ENCODE measurements around the gene PIK3CB. TPM values are rescaled to one million over a fixed set of nuclear protein-coding genes. Genes with fewer than 3 reads are reported as not detected.

PIK3CB gene
- total and polyA plus RNA-seq, 2 experiments from 2014 or later, result 14.3 to 23.0 TPM

DNA sequence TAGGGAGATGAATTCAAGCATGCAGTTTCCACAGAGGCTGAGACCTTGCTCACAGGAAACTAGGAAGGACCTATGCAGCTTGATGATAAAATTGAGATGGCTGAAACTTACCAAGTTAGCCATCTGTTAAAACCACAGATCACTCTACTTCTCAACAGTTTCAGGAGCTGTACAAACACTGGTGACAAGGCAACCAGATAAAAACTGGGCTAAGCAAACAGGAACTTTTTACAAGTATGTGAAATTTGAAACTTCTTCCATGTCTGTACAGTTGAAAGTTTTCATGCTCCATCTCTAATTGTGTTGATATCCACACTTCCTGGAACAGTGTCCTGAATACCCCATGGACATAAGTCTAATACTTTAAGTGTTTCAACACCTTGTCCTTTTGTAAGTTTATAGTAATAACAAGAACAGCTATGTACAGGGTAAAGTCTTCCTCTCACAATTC, 147.9 kb downstream of the PIK3CB start:
- Histone ChIP-seq H3K27me3 (no peaks in the 10 kb centered on the region), H3K27ac (peak overlapping the region; percentile 3), H4K20me1 (ENCODE audit: insufficient read depth, poor library complexity, severe bottlenecking) (no peaks in the 10 kb centered on the region), H3K36me3 (replicated peaks; ENCODE audit: insufficient read depth, low read depth) (no peaks in the 10 kb centered on the region), H3K4me3 (no peak overlapping the region), H3K9me3 (ENCODE audit: low read depth) (no peaks in the 10 kb centered on the region), H2AFZ (no peak overlapping the region), H3K9me2 (replicated peaks; ENCODE audit: insufficient read depth) (no peaks in the 10 kb centered on the region), H3K79me2 (no peaks in the 10 kb centered on the region), H3K4me1 (ENCODE audit: insufficient read depth) (peaks cover 7% of the 10 kb centered on the region), H3K4me2 (no peak overlapping the region)
- DNase-seq (ENCODE audit: low spot score), result peak; percentile 21
- TF ChIP-seq, protein P1, sequence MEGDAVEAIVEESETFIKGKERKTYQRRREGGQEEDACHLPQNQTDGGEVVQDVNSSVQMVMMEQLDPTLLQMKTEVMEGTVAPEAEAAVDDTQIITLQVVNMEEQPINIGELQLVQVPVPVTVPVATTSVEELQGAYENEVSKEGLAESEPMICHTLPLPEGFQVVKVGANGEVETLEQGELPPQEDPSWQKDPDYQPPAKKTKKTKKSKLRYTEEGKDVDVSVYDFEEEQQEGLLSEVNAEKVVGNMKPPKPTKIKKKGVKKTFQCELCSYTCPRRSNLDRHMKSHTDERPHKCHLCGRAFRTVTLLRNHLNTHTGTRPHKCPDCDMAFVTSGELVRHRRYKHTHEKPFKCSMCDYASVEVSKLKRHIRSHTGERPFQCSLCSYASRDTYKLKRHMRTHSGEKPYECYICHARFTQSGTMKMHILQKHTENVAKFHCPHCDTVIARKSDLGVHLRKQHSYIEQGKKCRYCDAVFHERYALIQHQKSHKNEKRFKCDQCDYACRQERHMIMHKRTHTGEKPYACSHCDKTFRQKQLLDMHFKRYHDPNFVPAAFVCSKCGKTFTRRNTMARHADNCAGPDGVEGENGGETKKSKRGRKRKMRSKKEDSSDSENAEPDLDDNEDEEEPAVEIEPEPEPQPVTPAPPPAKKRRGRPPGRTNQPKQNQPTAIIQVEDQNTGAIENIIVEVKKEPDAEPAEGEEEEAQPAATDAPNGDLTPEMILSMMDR (IDR thresholded peaks at IDR 0.05; ENCODE audit: poor library complexity), result no peak
- TF ChIP-seq EZH2 (IDR thresholded peaks at IDR 0.05; ENCODE audit: borderline replicate concordance), result no peak
- TF ChIP-seq EZH2phosphoT487 (IDR thresholded peaks at IDR 0.05; ENCODE audit: low read depth, severe bottlenecking, unreplicated experiment), result no peak

DNA sequence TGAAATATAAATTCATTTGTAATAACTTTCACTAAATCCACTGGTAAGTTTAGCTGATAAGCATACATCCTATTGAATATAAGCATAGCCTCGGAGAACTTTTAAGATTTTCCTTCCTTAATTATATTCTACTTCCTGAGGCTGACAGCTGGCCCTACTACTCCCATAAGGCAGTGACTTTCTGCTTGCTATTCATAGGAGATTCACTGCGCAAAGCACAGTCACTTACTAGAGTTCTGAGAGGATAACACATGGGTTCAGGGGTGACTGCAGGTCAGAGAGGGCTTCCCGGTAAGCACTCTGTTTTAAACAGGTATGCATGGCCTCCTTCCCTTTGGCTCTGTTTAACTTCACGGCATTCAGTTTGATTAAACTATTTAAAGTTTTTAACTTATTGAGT, 150.3 kb downstream of the PIK3CB start:
- Histone ChIP-seq H3K36me3 (replicated peaks; ENCODE audit: insufficient read depth, low read depth) (no peaks in the 10 kb centered on the region), H2AFZ (no peak overlapping the region), H3K9me2 (replicated peaks; ENCODE audit: insufficient read depth) (no peaks in the 10 kb centered on the region), H3K9me3 (ENCODE audit: low read depth) (no peaks in the 10 kb centered on the region), H3K4me1 (ENCODE audit: insufficient read depth) (peaks cover 7% of the 10 kb centered on the region), H3K4me3 (no peak overlapping the region), H3K79me2 (no peaks in the 10 kb centered on the region), H3K4me2 (no peak overlapping the region), H4K20me1 (ENCODE audit: insufficient read depth, poor library complexity, severe bottlenecking) (no peaks in the 10 kb centered on the region), H3K27me3 (no peaks in the 10 kb centered on the region), H3K27ac (no peak overlapping the region)
- TF ChIP-seq EZH2phosphoT487 (IDR thresholded peaks at IDR 0.05; ENCODE audit: low read depth, severe bottlenecking, unreplicated experiment) (no peak), EZH2 (IDR thresholded peaks at IDR 0.05; ENCODE audit: borderline replicate concordance) (no peak)
- TF ChIP-seq, protein P1 (IDR thresholded peaks at IDR 0.05; ENCODE audit: poor library complexity), result no peak
- 87% methylated on average over 4 of the region's 4 CpGs for WGBS (ENCODE audit: low lambda C conversion rate, missing lambda C conversion rate)
- no peak for DNase-seq (ENCODE audit: low spot score)

DNA sequence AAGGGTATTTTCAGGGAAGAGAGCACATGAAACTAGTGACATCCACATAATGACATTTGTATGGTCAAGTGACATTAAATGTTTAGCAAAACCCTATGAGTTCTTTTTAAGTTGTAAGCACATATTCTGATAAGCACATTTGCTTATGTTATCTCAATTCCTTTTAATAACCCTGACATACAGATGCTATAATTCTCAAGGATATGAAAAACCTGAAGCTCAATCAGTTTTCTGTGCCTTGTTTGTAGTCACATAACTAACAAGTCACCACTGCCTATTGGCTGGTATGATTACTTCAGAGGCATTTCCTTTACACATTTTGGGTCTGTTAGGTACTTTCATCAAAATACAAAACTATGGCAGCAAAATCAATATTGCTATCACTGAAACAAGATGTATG, 152.1 kb downstream of the PIK3CB start:
- H3K4me1 ChIP-seq (ENCODE audit: insufficient read depth), result peaks cover 7% of the 10 kb centered on the region
- DNase-seq (ENCODE audit: low spot score), result no peak
- H3K4me2 ChIP-seq, result no peak overlapping the region
- H2AFZ ChIP-seq, result no peak overlapping the region
- H3K4me3 ChIP-seq, result no peak overlapping the region
- H3K79me2 ChIP-seq, result no peaks in the 10 kb centered on the region
- H3K27ac ChIP-seq, result no peak overlapping the region
- no peaks in the 10 kb centered on the region for H3K9me2 ChIP-seq (replicated peaks; ENCODE audit: insufficient read depth)
- no peaks in the 10 kb centered on the region for H3K36me3 ChIP-seq (replicated peaks; ENCODE audit: insufficient read depth, low read depth)
- H4K20me1 ChIP-seq (ENCODE audit: insufficient read depth, poor library complexity, severe bottlenecking), result no peaks in the 10 kb centered on the region
- H3K27me3 ChIP-seq, result no peaks in the 10 kb centered on the region
- no peaks in the 10 kb centered on the region for H3K9me3 ChIP-seq (ENCODE audit: low read depth)
- TF ChIP-seq, protein P1 (IDR thresholded peaks at IDR 0.05; ENCODE audit: poor library complexity), result no peak
- TF ChIP-seq EZH2phosphoT487 (IDR thresholded peaks at IDR 0.05; ENCODE audit: low read depth, severe bottlenecking, unreplicated experiment), result no peak

Data from hepatocyte (in vitro differentiated cells).